ENCODE measurements around the gene VSX2.
"Not testable (repeated sequence)": the region's sequence is repeated elsewhere in the genome, so short reads cannot be mapped to it uniquely, and the experiment has no call there.

VSX2 gene

DNA sequence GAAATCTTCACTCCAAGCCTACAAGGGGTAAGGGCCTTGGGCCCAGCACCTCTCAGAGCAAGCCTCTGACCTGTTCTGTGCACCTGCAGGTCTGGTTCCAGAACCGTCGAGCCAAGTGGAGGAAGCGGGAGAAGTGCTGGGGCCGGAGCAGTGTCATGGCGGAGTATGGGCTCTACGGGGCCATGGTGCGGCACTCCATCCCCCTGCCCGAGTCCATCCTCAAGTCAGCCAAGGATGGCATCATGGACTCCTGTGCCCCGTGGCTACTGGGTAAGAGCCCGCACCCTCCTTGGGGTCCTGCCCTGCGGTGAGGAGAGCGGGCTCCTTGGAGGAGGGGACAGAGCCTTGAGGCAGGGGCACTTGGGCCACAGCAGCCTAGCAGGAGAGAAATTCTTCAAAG, 20.3 kb downstream of the VSX2 start:
- DNase-seq (ENCODE audit: low read depth in 2 of 2) = no peak

DNA sequence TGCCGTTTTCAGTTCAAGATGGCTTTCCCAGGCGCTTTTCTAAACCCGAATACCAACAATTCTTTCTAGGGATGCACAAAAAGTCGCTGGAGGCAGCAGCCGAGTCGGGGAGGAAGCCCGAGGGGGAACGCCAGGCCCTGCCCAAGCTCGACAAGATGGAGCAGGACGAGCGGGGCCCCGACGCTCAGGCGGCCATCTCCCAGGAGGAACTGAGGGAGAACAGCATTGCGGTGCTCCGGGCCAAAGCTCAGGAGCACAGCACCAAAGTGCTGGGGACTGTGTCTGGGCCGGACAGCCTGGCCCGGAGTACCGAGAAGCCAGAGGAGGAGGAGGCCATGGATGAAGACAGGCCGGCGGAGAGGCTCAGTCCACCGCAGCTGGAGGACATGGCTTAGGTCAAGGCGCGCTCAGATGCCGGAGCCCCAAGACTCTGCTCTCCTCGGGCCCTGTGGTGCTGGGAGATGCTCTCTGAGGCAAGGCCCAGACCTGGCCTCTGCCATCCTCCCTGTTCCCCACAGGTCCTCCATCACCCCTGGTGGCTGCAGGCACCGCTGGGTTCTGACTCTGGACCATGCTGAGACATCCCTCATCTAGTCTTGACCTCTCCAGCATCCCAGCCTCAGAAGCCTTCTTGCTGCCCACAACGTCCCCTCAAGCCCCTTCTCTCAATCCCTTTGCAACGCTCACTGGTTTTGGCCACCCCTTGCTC, 21.4 kb downstream of the VSX2 start:
- DNase-seq (ENCODE audit: low read depth in 2 of 2) = no peak

DNA sequence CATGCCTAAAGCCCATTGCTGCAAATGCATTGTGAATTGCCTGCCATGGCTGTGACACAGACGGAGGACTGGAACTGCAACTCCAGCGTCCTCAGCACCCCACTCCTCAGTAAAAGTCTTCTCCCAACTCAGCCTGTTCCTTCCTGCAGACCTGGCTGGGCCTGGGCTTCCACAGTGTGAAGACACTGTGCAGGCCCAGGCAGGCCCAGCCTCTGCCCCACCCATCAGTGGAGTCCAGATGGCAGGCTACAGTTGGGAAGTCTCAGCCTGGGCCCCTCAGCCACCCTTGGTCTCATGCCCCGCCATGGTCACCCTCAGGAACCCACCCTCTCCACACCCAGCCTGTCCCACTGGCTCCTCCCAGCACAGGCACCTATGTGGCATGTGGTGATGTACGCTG, 22.0 kb downstream of the VSX2 start:
- no peak for DNase-seq (ENCODE audit: low read depth in 2 of 2)

DNA sequence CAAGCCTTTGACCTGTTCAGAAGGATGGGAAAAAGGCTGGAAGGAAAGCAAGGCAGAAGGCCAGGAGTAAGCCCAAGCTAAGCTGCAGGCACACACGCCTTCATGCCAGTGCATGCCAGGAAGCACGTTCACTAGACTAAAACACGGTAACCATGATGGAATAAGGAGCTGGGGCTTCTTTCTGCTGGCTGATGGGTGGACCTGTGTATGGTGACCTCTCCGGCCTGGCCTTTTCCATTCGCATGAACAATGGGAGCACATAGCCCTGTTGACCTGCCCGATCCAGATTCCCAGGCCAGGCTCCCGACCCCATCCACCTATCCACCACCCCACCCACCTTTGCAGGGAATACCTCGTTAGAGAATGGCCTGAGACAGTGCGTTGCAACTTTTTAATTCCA, 22.8 kb downstream of the VSX2 start:
- no peak for DNase-seq (ENCODE audit: low read depth in 2 of 2)

DNA sequence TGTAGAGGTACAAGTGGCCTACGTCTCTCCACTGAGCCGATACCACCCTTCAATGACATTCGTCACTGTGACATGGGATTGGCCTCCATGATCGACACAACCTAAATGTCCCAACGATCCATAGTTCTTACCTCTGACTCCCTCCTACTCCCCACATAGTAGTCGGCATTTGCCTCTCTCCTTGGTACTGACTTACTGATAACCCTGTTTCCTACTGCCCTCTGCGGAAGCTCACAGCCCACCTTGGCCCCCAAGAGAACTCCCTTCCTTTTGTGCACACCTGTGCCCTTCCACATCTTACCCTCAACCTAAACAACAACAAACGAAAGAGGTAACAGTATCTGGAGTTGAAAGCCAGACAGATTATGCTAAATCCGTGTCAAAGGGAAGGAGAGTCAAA, 23.9 kb downstream of the VSX2 start:
- no peak for DNase-seq (ENCODE audit: low read depth in 2 of 2)

DNA sequence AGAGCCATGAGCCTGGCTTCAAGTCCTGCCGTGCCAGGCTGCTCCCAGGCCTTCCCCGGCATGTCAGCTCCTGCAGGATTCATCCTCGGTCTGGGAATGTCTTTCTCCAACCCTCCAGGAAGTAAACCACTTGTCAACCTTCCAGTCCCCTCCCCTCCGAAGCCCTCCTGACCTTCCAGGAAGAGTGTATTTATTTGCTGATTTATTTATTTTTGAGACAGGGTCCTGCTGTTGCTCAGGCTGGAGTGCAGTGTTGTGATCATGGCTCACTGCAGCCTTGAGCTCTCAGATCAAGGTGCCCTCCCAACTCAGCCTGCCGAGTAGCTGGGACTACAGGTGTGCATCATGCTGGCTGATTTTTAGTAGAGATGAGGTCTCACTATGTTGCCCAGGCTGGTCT, 24.7 kb downstream of the VSX2 start:
- DNase-seq (ENCODE audit: low read depth in 2 of 2) = no peak

DNA sequence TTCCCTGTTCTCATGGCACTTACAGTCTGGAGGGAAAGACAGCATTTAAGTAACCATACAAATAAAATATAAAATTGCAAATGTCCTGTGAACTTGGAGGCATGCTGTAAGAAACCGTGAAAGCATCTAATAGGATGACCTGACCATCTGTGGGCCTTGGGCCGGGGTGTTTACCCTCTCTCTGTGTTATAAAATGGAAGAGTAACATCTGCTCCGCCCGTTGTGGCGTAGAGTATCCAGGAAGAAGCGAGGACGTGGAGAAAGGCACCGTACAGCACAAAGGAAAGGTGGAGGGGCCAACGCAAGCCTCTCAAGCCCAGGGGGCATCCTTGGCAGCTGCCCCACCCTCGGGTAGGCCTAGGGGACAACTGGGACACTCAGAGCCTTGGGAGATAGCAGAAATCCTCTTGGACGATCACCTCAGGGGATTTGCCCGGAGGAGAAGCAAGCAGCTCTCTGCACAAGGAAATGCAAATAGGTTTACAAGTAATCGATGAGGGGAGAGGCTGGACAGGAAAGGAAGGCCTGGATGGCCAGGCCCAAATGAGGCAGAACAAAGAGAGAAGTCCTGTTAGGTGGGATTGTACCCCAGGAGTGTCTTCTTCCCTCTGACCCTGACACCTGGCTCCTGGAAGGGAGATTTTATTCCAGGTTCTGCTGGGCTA, 26.2 kb downstream of the VSX2 start:
- DNase-seq (ENCODE audit: low read depth in 2 of 2) = no peak

DNA sequence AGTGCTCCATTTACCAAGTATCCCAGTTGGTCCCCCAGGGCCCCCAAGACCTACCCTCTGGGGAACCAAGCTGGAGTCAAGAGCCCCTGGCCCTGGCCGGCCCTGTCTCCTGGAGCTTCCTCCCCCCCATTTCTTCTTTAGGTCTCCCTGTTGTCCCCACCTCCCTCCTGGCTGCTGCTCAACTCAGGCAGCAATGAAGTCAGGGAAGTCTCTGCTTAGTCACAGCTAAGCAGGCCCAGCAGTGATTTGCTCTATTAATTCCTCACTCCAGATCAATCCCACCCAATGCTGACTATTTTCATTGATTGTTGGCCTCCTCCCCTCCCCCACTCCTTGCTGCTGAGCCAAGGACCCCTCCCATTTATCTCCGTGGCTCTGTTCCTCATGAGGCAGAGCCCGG, 28.3 kb downstream of the VSX2 start:
- no peak for DNase-seq (ENCODE audit: low read depth in 2 of 2)

DNA sequence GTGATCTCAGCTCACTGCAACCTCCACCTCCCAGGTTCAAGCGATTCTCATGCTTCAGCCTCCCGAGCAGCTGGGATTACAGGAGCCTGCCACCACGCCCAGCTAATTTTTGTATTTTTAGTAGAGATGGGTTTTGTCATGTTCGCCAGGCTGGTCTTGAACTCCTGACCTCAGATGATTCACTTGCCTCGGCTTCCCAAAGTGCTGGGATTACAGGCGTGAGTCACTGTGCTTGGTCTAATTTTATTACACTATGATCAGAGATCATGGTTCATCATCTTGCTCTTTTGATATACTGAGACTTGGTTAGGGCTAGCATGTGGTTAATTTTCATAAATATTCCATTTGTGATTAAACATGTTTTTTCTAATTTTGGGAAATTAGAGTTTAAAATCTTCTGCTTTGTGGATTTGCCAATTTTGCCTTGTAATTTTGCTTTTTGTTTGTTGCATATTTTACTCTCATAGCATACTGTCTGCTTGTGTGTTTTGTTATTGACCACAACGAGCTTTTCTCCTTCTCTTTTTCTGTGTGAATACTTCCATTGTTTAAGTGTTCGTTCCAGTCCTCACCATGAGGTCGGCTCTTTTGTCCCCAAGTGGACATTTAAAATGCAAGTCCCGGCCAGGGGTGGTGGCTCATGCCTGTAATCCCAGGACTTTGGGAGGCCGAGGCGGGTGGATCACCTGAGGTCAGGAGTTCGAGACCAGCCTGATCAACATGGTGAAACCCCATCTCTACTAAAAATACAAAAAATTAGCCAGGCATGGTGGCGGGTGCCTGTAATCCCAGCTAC, 31.3 kb downstream of the VSX2 start:
- not testable (repeated sequence) for DNase-seq (ENCODE audit: low read depth in 2 of 2)

DNA sequence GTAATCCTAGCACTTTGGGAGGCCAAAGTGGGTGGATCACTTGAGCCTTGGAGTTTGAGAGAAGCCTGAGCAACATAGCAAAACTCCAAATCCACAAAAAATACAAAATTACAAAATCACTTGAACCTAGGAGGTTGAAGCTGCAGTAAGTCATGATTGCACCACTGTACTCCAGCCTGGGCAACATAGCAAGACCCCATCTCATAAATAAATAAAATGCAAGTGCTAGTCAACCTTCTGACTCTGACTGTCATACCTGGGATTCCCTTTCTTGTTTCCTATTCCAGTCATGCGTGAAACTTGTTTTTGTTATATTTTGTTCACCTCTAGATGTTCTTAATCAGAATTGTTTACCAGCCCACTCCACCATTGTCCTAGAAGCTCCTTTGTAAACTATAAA, 32.1 kb downstream of the VSX2 start:
- DNase-seq (ENCODE audit: low read depth in 2 of 2) = no peak

DNA sequence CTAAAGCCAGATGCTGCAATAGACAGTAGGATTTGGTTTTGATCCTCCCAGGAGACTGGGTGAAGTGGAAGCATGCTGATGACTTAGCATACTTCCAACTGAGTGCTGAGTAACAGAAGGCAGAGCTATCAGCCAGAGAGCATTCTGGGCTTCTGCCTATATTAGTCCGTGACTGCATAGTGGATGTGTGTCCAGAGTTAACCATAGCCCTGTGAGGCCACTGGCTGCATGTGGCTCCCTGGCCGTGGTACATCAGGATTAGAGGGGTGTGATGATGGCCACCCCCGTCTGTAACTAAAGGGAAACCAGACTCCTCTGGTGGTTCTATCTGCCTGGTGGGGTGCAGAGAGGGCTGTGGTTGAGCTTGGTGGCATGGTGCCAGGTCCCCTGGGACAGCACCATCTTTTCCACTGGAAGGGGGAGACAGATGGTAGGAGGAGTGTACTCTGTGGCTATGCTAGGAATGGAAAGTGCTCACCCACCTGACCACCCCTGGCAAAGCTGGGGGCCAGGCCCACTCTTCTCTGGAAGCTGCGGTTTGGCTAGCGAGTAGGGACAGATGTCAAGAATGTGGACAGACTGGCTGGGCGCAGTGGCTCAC, 36.1 kb downstream of the VSX2 start:
- no peak for DNase-seq (ENCODE audit: low read depth in 2 of 2)

DNA sequence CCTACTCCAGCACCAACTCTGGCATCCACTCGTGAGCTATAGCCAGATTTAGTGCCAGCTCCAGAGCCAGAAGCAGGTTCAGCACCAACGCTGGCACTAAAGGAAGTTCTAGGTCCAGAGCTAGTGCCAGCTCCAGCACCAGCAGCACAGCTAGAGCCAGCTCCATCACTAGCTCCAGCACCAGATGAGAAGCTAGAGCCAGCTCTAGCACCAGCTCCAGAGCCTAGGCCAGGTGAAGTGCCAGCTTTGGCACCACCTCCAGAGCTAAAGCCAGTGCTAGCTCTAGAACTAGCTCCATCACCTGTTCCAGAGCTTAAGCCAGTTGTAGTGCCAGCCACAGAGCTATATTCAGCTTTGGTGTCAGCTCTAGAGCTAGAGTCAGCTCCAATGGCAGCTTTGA, 38.8 kb downstream of the VSX2 start:
- DNase-seq (ENCODE audit: low read depth in 2 of 2) = no peak

DNA sequence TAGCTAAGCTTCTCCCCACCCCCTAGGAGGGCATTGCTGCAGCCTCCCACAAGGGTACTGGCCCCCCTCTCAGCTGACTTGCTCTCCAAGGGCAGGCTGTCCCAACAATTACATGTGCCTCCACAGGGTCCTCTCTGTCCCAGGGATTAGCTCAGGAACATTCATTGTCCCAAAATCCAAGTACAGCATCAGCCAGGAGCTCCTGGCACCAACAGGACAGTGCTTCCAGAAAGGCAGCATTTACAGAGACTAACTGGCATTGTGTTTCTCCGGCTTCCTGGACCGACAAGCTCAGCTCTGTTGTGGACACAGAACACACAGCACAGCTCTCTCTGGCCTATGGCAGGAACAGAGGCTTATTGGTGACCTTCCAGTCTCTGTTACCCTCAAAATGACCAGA, 41.8 kb downstream of the VSX2 start:
- no peak for DNase-seq (ENCODE audit: low read depth in 2 of 2)

DNA sequence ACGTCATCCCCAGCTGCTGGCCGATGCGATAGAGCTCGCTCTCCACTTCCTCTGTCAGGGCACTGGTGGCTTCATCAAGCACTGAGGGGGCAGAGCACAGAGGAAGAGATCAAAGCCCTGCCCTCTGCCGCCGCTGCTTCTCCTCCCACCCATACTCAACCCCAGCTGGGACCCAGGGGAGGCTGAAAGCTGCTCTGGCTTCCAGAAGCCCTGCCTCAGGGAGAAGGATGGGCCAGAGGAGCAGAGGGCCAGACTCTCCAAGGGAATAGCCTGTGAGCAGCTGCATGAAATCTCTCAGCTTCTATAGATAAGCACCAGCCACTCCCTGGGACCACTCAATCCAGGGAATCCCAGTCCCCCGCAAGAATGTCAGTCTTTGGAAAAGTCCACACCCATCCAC, 47.5 kb downstream of the VSX2 start:
- no peak for DNase-seq (ENCODE audit: low read depth in 2 of 2)

DNA sequence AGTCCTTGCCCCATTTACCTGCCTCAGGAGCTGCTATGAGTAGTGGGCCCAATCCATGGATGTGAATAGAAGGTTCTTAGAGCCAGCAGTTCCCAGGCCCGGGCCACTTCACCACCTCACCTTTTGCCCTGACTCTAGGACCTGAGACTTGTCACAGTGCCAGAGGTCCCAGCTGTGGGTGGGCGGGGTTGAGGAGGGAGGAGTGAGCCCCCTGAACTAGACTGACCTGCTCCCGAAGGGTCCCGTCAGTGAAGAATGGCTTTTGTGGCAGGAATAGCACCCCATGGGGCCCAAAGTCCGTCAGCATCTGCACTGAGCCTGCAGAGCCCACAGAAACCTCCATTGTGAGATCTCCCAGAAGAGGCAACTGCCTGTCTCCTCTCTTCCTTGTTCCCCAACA, 50.6 kb downstream of the VSX2 start:
- no peak for DNase-seq (ENCODE audit: low read depth in 2 of 2)

DNA sequence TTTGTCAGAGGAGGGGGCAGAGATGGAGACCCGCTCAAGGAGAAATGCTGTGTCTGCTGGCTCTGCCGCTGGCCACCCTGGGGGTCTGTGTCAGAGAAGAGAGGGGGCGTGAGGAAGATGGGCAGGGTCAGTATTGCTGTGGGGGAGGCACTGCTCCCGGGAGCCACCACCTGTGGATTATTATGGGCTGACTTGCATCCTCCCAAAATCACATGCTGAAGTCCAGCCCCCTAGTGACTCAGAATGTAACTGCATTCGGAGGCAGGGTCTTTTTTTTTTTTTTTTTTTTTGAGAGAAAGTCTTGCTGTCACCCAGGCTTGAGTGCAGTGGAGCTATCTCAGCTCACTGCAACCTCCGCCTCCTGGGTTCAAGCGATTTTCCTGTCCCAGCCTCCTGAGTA, 51.2 kb downstream of the VSX2 start:
- DNase-seq (ENCODE audit: low read depth in 2 of 2) = no peak

DNA sequence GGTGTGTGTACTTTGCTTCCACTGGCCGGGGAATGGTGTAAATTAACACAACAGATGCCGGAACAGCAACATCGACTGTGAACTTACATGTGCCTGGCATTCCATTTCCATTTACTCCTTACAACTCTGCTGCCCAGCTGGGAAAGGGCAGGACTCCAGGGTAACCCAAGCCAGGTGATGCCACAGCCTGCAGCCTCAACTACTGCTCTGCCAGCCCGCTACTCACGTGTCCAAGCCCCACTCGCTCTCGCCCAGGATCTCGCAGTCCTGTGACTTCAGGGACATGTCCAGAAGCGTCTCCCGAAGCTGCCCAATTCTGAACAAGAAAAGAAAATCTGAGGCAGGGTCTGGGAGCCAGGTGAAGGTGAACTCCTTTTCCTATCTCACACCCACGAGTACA, 52.8 kb downstream of the VSX2 start:
- no peak for DNase-seq (ENCODE audit: low read depth in 2 of 2)

DNA sequence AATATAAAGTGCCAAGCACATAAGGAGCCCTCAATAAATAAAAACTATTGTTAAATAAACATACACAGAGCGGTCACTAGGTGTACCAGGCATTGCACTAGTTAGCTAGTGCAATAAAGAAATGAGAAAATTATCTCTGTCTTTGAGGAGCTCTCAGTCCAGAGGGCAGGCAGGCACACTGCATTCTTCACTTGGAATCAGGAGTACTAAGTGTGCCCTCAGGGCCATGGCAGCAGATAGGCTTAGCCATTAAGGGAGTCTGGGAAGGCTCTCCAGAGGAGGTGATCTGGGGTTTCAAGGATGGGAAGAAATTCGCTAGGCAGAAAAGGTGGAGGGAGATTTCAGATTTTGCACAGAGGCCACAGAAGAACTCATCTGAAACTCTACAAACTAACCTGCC, 54.4 kb downstream of the VSX2 start:
- DNase-seq (ENCODE audit: low read depth in 2 of 2) = no peak

DNA sequence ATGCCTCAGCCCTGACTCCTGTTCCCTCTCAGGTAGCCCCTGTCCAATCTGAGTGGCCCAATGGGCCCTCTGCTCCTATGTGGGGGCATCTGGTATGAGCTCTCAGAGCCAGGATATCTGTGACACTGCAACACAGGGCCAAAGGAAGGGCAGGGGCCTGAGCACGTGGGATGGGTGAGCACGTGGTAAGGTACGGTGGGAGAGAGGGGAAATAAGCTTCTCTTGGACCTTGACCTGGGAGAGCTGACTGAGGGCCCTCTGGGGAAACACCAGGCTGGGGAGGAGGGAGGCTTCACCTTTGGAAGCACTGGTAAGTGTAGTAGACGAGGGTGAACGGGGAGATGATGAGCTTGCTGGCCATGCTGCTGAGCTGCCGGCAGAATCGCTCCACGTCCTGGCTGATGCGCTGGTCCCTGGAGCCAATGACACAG, 56.8 kb downstream of the VSX2 start:
- no peak for DNase-seq (ENCODE audit: low read depth in 2 of 2)

DNA sequence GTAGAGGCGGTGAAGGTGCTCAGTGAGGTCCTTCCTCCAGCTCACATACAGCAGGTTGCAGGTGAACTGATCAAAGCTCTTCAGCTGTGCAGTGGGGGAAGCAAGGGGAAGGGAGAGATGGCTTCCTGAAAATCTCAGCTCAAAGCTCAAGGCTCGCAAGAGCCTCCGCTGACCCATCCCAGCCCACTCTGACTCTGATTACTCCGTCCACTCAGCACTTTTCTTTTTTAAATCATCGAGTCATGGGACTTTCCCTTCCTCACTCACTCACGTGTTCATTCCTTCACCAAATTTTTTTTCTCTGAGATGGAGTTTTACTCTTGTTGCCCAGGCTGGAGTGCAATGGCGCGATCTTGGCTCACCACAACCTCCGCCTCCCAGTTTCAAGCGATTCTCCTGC, 58.7 kb downstream of the VSX2 start:
- DNase-seq (ENCODE audit: low read depth in 2 of 2) = no peak

DNA sequence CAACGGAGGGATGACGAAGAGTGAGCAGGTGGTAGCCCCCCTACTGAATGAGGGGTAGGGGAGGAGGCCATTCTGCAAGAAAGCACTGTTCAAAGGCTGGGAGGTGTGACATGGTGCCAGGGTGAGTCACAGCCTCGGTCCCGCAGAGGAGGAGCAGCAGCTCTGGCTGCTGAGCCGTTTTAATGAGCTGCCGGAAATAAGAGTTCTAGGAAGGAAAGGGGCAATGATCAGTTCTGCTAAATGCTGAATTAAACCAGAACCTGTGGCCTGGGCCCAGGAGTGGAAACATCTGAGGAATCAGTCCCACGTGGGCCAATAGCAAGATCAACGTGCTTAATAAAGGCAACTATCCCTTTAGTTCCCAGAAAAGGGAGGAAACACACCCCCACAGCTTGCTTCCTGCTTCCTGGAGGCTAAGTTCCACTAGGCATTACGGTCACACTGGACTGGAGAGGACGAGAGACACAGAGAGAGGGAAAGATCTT, 59.9 kb downstream of the VSX2 start:
- no peak for DNase-seq (ENCODE audit: low read depth in 2 of 2)

DNA sequence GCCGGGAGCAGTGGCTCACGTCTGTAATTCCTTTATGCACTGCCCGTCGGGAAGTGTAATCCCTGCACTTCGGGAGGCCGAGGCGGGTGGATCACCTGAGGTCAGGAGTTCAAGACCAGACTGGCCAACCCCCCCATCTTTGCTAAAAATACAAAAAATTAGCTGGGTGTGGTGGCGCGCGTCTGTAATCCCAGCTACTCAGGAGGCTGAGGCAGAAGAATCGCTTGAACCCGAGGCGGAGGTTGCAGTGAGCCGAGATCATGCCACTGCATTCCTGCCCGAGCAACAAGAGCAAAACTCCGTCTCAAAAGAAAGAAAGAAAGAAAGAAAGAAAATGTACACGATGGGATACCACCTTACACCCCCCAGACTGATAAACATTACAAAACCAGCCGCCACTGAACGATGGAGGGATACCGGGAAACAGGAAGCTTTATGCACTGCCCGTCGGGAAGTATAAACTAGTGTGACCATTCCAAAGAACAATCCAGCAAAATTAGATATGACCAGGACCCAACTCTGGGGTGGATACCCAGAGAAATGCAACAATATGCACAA, 62.4 kb downstream of the VSX2 start:
- no peak for DNase-seq (ENCODE audit: low read depth in 2 of 2)

Data from stimulated activated CD8-positive, alpha-beta memory T cell treated with anti-CD3 and anti-CD28 coated beads, Interleukin-2, amount 100 ng/mL, for 1 hour (primary cell).